GM19238 (cell line): ENCODE data around the gene COL23A1.
"Not testable (repeated sequence)": the region's sequence is repeated elsewhere in the genome, so short reads cannot be mapped to it uniquely, and the experiment has no call there.

ENCODE experiments used
- DNase-seq: peaks from one replicate; pipeline ENCODE4 v3.0.0; 2011; ENCODE audit warnings: low spot score; ENCODE audit not compliant: insufficient read length

COL23A1 gene

DNA sequence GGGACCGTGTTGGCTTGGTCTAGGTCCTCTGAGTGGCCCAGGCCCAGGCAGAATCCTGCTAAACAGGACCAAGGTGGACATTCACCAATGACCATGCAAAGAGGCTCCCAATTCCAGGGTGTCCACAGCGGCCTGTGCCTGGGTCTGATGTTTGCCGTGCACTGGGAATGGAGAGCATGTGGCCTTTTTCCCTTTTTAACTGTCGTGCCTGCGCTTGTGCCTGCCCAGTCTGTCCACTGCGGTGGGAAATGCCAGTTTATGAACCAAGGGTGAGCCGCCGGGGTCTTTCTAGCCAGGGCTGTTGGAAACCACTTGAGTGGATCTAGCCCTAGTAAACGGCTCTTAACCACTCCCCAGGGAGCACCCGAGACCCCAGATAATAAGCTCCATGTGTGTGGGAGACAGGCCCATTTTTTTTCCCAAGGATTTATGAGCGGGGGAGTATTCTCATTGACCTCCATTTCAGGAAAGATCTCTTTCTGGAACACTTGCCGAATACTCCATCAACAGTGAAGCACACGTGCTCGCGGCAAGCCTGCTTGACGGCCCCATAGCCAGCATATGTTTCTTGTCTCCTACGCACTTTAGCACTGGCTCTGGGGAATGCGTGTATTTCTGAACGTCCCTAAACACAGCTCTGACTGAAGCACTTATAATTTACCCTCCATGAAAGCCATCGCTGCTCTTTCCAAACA, 264.4 kb downstream of the COL23A1 start:
- DNase-seq: no peak

- DNase-seq: no peak
These were observed 264.9 kb downstream of the COL23A1 start for GRCh38 chr5:178325311-178325678.

DNA sequence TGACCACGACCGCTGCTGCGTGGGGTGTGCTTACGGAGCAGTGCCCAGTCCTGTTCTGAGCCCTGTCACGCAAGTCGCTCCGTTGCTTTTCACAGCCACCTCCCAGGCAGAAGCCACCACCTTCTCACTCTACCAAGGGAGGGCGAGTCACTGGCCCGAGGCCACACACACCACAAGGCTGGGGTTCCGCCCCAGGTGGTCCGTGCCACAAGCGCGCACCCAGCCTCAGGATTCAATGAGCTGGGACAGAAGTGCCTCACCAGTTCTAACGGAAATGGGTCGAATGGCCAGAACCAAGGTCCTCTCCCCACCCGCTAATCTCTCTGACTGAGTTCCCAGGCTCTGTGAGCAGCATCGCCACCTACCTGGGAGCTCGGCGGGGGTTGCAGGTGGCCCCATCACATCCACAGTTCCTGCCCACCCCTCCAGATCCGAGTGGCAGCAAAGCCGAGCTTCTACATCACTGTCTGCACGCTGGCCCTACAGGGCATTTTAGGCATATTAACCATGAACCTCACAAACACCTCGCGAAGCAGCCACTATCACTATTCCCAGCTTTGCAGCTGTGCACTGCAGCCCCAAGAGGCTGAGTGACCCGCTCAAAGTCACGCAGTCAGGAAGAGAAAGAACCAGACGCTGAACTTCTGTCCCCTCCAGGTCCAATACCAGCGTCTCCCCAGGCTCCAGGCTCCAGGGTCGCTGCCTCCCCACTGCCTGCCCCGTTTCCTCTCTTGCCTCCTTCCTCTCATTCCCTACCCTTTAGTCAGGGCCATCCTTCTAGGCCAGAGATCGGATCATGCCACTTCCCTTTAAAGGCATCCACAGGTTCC, 265.5 kb downstream of the COL23A1 start:
- no peak for DNase-seq

GRCh38 chr5:178323961-178324360, 266.2 kb downstream of the COL23A1 start:
- DNase-seq: no peak

- DNase-seq: no peak
These were observed 266.7 kb downstream of the COL23A1 start for GRCh38 chr5:178323541-178323865.

DNA sequence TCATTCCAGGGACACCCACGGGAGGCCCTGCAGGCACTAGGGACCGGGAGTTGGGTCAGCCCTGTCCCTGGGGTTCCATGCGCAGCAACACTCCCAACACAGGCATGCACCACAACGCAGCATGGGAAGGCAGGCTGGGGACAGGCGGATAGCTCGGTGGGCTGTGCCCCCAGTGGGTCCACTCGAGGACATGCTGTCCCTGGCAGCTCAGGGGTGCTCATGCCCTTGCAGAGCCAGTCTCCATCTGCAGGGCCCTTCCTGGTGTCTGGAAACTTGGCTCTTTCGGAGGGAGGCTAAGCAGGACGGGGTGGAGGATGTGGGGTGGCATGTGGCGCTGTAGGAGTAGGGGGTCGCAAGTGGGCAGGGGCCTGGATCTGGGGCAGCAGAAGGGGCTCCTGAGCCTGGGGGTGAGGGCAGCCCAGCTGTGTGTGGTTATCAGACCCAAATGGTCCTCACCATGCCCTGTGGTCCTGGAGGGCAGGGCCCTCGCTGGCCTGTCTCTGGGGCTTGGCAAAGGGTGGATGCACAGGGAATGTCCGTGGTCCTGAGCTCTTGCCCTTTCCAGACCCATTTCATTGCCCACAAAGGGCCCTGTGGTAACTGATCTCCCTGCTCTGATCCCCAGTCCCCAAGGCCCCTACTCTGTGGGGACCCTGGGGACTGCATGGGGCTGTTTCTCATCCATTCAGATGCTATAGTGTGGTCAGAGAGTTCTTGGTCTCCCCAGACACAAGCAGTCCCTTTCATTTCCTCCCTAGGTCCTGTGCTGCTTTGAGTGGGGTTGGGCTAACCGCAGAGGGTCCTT, 267.3 kb downstream of the COL23A1 start:
- no peak for DNase-seq

- DNase-seq: no peak
These were observed 269.8 kb downstream of the COL23A1 start for GRCh38 chr5:178320281-178320855.

DNA sequence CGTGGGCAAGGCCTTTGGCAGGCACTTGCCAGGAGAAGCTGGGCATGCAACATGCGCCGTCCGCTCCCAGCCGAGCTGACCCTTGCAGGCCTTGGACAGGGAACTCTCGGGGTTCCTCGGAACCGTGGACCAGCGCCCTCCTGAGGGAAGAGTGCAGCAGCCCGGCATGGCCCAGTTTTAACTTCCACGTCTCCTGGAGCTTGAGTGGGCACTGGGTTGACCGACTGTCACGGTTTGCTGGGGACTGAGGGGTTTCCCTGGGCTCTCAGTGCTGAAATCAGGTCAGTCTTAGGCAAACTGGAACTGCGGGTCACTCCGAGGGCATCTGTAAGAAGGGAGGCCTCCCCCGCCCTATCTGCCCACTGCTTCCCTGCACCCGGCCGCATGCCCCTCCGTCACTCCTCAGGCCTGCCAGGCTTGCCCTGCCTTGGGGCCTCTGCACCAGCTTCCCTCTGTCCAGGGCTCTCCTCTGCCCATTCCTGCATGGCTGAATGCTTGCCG, 270.6 kb downstream of the COL23A1 start:
- no peak for DNase-seq

DNA sequence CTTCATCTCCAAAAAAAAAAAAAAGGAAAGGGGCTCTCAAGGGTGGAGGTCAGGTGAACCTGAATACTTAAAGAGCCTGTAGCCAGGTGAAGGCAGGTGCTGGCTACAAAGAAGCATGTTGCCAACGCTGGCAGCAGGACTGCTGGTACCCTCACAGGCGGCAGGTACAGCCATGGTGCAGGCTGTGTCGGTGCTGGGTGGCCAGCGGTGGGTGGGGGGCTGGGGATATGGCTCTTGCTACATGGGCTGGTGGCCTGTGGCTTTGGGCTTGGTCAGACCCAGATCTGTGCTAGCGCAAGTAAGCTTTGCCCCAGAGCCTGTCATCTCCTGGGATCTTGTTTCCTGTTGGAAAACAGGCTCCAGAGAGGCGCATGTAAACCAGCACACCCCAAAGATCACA, 271.3 kb downstream of the COL23A1 start:
- no peak for DNase-seq

- DNase-seq: no peak
These were observed 271.8 kb downstream of the COL23A1 start for GRCh38 chr5:178318382-178318781.

- not testable (repeated sequence) for DNase-seq
These were observed 272.5 kb downstream of the COL23A1 start for GRCh38 chr5:178317727-178318126.

DNA sequence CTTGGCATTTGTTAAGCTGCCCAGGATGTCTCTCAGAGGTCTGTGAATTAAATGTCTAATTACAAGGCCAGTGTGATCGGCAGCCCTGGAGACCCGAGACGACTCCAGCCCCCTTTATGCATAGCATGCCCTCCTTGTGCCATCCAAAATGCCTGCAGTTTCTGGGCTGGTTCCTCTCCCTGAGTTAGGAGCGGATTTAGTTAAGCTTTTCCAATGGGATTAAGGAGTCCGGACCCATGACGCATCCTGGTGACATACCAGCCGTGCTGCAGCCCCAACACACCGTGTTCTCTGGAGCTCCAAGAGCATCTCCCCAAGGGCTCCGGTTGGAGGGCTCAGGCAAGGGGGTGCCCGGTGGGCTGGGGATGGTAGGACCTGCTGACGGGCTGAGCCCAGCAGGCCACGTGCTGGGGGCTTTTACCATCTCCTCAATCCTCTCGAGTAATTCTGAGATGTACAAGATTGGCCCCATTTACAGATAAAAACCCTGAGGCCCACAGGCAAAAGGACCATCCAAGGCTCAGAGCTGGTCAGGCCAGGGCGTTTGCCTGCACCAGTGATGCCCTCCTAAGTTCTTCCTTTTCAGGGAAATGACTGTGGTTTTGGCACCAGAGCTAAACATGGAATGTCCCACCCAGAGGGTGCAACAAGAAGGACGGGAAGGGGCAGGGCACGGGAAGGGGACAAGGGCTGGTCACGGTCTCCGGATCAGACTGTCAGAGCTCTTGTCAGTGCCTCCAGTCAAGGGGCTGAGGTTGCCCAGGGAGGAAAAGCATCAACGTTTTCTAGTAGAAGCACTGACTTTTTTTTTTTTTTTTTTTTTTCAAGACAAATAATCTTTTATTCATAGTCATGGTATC, 275.0 kb downstream of the COL23A1 start:
- no peak for DNase-seq

DNA sequence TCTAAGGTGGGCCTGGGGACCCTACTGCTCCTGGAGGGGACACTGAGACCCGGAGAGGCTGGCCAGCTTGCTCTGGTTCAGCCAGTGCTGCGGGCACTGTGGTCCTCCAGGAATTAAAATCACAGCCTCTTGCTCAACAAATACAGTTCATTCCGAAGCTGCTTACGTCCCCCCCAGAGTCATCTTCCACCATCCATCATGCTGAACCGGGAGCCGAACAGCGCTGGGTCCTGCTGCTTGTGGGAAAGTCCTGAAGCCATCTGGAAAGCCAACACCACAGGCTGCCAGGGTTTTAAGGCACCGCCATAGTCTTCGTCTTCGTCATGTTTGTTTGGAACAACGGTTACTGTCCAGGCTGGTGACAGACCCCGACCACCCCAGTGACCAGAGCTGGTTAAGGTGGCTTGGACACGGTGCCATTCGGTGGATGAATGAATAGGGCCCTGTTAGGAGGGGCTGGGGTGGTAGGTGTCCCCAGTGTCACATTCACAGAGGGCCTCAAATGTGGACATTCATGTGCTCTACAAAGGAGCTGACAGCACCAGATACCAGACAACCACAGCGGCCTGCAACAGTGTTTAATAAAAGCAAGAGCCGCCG, 276.0 kb downstream of the COL23A1 start:
- DNase-seq: no peak

GRCh38 chr5:178313316-178313715, 276.9 kb downstream of the COL23A1 start:
- no peak for DNase-seq

DNA sequence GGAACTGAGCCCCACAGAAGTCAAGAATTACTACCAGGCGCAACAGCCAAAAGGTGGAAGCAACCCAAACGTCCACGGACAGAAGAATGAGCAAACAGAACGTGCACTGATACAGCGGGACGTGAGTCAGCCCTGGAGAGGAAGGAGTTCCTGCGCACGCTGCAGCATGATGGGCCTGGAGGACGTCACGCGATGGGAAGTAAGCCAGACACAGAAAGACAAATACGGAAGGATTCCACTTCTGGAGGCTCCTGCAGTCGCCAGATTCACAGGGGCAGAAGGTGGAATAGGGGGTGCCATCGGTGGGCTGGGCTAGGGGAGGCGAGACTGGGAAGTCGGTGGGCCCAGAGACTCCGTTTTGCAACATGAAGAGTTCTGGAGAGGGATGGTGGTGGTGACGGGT, 277.3 kb downstream of the COL23A1 start:
- no peak for DNase-seq

- DNase-seq: no peak
These were observed 279.9 kb downstream of the COL23A1 start for GRCh38 chr5:178310130-178310865.

DNA sequence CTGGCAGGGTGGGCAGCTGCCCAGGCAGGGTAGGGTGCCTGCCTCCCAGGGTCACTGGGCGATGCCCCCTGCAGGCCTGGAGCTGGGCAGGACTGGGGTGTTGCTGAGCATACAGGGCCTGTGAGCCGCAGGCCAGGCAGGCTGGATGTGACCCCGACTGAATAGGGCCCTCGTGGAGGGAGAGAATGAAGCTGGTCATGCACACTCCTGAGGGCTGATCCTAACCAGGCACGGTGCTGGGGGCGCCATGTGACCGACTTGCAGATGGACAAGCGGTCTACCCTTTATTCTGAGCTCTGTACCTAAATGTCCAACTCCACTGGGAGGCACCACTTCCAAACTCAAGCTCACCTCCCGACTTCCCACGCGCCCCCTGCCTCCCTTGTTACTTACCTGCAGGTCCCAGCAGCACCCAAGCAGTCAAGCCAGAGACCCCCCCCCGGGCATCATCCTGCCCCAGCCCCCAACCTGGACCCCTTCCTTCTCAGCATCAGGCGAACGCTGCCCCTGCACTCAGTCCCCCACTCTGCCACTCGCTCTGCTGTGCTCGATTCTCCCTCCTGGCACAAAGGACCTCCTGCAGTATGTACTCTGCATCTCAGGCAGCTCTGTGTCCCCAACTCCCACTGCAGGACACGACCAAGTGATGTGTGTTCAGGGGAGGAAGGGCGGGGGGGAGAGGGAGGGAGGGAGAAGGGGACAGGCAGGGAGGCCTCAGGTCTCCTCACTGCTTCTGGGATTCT, 280.8 kb downstream of the COL23A1 start:
- no peak for DNase-seq

DNA sequence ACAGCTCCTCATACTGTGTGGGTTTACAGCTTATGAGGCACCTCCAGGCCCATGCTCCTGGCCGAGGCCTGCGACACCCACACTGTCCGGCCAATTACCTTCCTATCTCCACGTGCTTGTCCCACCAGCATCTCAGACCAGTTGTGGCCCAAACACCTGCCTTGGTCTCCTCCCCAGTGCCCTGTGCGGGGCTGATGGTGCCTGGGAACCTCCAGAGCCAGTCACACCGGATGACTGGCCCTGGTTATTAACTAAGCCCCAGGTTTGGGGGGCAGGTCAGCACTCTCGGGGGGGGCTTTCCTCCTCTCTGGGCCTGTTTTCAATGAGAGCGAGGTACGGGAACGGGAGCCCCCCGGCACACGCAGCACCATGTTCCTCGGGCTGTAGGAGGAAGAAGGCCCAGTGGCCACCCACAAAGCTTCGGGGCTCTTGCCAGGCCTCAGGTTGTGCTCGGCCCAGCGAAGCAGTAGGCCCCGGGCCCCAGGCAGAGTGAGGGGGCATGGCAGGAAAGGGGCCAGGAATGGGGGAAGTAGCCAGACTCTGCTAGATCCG, 281.6 kb downstream of the COL23A1 start:
- no peak for DNase-seq
